Stimulated activated CD4-positive, alpha-beta T cell treated with anti-CD3 and anti-CD28 coated beads, Interleukin-4, amount 100 ng/mL, for 24 hours (primary cell): ENCODE results near the gene FAT4.

ENCODE experiments used
- DNase-seq: peaks from one replicate; pipeline ENCODE4 v3.0.0-alpha.2; 2020

Gene FAT4

GRCh38 chr4:125319311-125319710 lies 4.6 kb downstream of the FAT4 start:
- no peak for DNase-seq

- no peak for DNase-seq
Measured at GRCh38 chr4:125321709-125322365, 7.1 kb downstream of the FAT4 start.

DNA sequence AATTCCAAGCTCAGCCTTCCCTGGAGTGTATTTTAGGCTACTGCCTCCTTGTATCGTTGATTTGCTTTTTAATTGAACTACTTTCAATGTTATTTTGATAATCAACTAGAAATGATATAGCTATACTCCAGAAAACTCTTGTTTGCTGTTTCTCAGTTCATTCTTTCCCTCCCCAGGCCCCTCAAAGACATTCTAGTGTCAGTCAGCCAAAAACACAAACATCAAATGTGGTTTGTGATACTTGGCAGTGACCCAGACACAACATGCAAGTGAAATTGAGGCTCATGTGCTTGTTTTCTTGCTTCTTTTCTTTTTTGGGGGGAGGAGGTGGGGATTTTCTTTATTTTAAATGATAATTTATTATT lies 7.6 kb downstream of the FAT4 start:
- DNase-seq: no peak

- no peak for DNase-seq
Measured at GRCh38 chr4:125323654-125324053, 8.9 kb downstream of the FAT4 start.

DNA sequence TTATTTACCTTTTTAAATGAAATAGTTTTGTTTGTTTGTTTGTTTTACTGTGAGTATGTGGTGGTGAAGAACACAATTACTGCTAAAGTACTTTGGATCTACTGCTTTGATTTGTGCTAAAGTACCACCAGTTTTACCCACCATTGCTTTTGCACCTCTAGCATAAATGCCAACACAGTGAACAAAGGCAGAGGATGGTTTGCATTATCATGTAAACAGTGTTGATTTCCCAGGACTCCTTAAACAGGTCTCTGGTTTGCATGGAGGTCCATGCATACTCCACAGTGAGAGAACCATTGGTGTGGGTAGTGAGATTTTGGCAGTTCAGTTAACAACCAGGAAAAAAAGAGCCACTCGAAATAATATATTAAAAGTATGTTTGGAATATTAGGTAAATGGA lies 11.0 kb downstream of the FAT4 start:
- no peak for DNase-seq

DNA sequence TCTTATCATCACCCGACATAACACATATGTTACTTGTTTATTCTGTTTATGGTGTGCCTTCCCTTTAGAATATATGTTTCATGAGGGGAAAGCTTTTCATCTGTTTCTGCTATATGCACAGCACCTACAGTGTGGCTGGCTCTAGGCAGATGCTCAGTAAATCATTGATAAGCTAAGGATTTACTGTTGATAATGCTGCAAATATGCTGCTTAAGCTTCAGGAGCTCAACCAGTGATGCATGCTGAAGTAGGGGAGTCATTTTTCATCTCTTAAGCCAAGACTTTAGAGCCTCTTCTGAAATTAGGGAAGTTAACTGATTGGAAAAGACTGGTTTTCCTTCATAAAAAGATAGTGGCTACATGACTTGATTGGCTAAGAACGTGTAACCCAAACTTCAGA lies 16.4 kb downstream of the FAT4 start:
- DNase-seq: no peak

DNA sequence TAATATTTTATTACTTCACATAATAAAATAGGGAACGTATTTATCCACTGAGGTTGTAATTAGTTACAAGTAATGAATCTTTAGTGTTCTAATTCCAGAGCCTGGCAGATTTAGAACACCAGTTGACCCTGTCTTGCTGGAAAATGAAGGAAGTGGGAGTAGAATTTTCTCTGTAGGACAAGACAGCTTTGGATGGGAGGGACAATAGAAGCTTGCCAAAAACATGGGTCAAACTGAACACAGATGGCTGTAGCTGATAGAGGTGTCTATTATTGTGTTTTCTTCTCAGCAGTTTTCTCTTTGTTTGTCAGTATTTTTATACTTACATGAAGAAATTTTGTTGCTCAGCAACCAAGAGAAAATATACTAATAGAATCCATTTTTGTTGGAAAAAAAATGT lies 20.2 kb downstream of the FAT4 start:
- DNase-seq: no peak

GRCh38 chr4:125338814-125339213 lies 24.1 kb downstream of the FAT4 start:
- no peak for DNase-seq

DNA sequence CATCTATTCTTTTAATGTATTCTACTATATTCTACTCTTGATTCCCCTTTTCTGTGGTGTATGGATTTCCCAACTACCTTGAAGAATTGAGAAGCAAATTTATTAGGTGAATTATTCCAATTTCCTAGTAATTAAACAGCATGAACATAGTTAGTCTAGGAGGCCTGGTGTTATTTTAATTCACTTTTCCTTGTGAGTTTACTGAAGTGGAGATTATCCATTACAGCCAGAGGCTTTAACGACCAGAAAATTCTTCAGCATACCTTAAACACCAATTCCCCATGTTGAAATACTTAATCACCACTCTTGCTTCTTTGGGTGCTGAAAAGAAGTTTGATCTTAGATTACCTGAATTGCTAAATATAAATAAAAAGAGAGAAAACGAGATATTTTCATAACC lies 29.4 kb downstream of the FAT4 start:
- DNase-seq: no peak

DNA sequence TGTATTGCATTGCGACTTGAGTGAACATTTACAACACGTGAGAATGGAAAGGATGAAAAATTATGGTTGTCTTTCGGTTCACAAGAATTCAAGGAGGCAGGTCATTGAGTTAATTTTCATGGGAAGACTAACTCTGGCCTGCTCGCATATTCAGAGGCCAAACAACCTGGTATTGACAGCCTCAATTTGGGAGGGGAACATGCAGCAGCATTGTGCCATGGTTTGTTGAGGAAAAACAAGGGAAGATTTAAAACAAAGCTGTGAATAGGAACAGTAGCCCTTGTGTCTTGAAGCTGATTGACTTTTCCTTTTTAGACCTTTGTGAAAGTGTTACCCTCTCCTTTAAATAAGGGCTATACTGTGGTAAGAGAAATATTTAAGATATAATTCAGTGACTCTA lies 31.9 kb downstream of the FAT4 start:
- no peak for DNase-seq

GRCh38 chr4:125350470-125351135 lies 35.8 kb downstream of the FAT4 start:
- DNase-seq: no peak

DNA sequence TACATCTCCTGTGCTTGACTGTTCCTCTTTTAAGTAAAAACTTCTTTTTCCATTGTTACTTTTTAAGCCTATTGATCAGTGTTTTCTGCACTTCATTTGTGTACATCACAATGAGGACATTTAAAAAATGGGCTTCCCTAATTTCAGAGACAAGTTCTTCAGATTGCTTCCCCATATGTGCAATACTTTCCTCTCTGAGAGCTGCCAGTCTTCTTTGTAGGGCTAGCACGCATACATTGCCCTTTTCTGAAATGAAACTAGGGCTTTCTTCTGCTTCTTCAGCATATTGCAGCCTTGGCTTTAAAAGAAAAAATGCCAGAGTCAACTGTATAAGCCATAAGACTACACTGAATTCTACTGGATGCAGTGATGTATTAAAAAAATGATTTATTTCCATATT lies 37.8 kb downstream of the FAT4 start:
- DNase-seq: no peak

DNA sequence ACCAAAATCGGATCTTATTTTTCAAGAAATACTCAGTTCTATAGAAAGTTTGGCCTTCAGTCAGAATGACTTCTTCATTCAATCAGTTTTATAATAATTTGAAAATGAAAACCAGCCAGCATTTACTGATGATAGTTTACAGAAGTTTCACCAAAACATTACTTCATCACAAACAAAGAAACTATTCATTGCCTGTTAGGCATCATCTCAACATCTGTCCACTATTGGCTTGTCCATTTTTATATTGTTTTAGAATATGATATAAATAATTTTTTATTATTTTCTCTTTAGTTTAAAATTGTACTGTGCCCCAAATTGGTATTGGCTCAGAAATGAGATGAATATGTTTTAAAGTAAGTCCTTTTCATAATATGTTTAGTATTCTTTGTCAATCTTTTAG lies 38.4 kb downstream of the FAT4 start:
- no peak for DNase-seq

DNA sequence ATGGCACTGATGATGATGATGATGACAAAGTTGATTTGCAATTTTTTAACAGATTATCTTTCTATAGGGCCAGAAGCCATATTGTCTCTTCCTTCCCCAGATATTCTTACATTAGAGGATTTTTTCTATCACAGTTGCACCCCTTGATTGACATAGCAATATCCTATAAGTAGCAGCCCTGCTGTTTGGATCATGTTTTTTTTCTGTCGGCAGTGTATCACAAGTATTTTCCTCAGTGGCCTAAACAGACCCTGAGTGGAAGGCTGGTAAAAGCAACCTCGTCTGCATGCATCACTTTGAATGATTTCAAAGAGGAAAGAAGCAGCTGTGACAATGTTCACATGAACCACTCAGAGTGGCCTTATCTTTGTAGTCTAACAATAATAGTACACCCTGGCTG lies 41.0 kb downstream of the FAT4 start:
- no peak for DNase-seq

GRCh38 chr4:125357675-125358074 lies 42.9 kb downstream of the FAT4 start:
- DNase-seq: no peak

- no peak for DNase-seq
Measured at GRCh38 chr4:125358453-125358852, 43.7 kb downstream of the FAT4 start.

- DNase-seq: no peak
Measured at GRCh38 chr4:125359363-125359762, 44.6 kb downstream of the FAT4 start.

- no peak for DNase-seq
Measured at GRCh38 chr4:125359960-125360634, 45.3 kb downstream of the FAT4 start.

GRCh38 chr4:125360727-125361126 lies 46.0 kb downstream of the FAT4 start:
- DNase-seq: no peak
